GM23338 (cell line): ENCODE results near the gene SORCS3. TPM values are rescaled to one million over a fixed set of nuclear protein-coding genes. Genes with fewer than 3 reads are reported as not detected.

ENCODE experiments used
- ATAC-seq: fragments of 200-7000 bp; cut with Tn5 transposase; 3 replicates; pipeline ENCODE4 v1.9.1; 2020
- DNase-seq: peaks from one replicate; pipeline ENCODE4 v3.0.0-alpha.2; 2015; ENCODE audit warnings: low spot score
- H2AFZ ChIP-seq: fragments of 200-600 bp; sonication (generic); 2 replicates; pipeline ENCODE4 v1.8.0; 2016; ENCODE audit warnings: antibody characterized with exemption, mild to moderate bottlenecking, moderate library complexity
- H3F3A ChIP-seq: fragments of 200-600 bp; sonication (generic); replicated peaks from 2 replicates; pipeline ENCODE4 v1.8.0; 2017; ENCODE audit warnings: antibody characterized with exemption, mixed run types, low read depth
- H3K27ac ChIP-seq: fragments of 200-600 bp; sonication (generic); 2 replicates; pipeline ENCODE4 v1.6.1; 2016; ENCODE audit warnings: low read depth
- H3K27me3 ChIP-seq: fragments of 200-600 bp; sonication (generic); 2 replicates; pipeline ENCODE4 v1.8.0; 2016; ENCODE audit warnings: mild to moderate bottlenecking, mixed run types, moderate library complexity; ENCODE audit not compliant: insufficient read depth
- H3K36me3 ChIP-seq: fragments of 200-600 bp; sonication (generic); 2 replicates; pipeline ENCODE4 v1.8.0; 2016; ENCODE audit warnings: mild to moderate bottlenecking; ENCODE audit not compliant: insufficient read depth
- H3K4me1 ChIP-seq: fragments of 200-600 bp; sonication (generic); 2 replicates; pipeline ENCODE4 v1.8.0; 2016; ENCODE audit warnings: mild to moderate bottlenecking, moderate library complexity; ENCODE audit not compliant: insufficient read depth
- H3K4me2 ChIP-seq: fragments of 200-600 bp; sonication (generic); 2 replicates; pipeline ENCODE4 v1.7.1; 2017; ENCODE audit warnings: mixed run types
- H3K4me3 ChIP-seq: fragments of 200-600 bp; sonication (generic); 2 replicates; pipeline ENCODE4 v1.6.1; 2016; ENCODE audit warnings: mixed run types
- H3K79me2 ChIP-seq: fragments of 200-600 bp; sonication (generic); replicated peaks from 2 replicates; pipeline ENCODE4 v1.8.0; 2017; ENCODE audit warnings: mild to moderate bottlenecking; ENCODE audit not compliant: insufficient read depth
- H3K9me2 ChIP-seq: fragments of 200-600 bp; sonication (generic); 2 replicates; pipeline ENCODE4 v1.8.0; 2017; ENCODE audit not compliant: insufficient read depth
- H4K20me1 ChIP-seq: fragments of 200-600 bp; sonication (generic); replicated peaks from 2 replicates; pipeline ENCODE4 v1.8.0; 2017; ENCODE audit warnings: mild to moderate bottlenecking; ENCODE audit not compliant: insufficient read depth
- H3K27ac Mint-ChIP-seq: 2 replicates; pipeline ENCODE4 v1.8.0; 2020; ENCODE audit warnings: inconsistent platforms, mild to moderate bottlenecking, moderate library complexity, mixed read lengths
- H3K27me3 Mint-ChIP-seq: 3 replicates; pipeline ENCODE4 v1.8.0; 2022; ENCODE audit warnings: low read depth, mild to moderate bottlenecking, moderate library complexity, mixed read lengths, inconsistent platforms; ENCODE audit not compliant: insufficient read depth, poor library complexity
- H3K36me3 Mint-ChIP-seq: 3 replicates; pipeline ENCODE4 v1.8.0; 2021; ENCODE audit warnings: low read depth, mild to moderate bottlenecking, inconsistent platforms, moderate library complexity, mixed read lengths
- H3K4me1 Mint-ChIP-seq: 3 replicates; pipeline ENCODE4 v1.8.0; 2020; ENCODE audit warnings: mild to moderate bottlenecking, inconsistent platforms, mixed read lengths
- H3K4me3 Mint-ChIP-seq: 3 replicates; pipeline ENCODE4 v1.8.0; 2021; ENCODE audit warnings: moderate library complexity, mild to moderate bottlenecking, inconsistent platforms, mixed read lengths
- H3K9me3 Mint-ChIP-seq: 3 replicates; pipeline ENCODE4 v1.8.0; 2020; ENCODE audit warnings: moderate library complexity, mild to moderate bottlenecking, inconsistent platforms, mixed read lengths
- CREB1 ChIP-seq: fragments of 250-450 bp; sonication (Bioruptor Pico); IDR thresholded peaks from 2 replicates; pipeline ENCODE4 v1.5.0; 2020; ENCODE audit warnings: low read depth, mild to moderate bottlenecking, moderate library complexity
- EZH2 ChIP-seq: fragments of 200-600 bp; sonication (generic); IDR thresholded peaks from one replicate; pipeline ENCODE4 v1.8.0; 2017; ENCODE audit warnings: antibody characterized with exemption, mild to moderate bottlenecking, low read depth; ENCODE audit not compliant: unreplicated experiment
- EZH2phosphoT487 ChIP-seq: fragments of 200-600 bp; sonication (generic); IDR thresholded peaks from one replicate; pipeline ENCODE4 v1.8.1; 2018; ENCODE audit warnings: antibody characterized with exemption; ENCODE audit not compliant: unreplicated experiment
- JUNB ChIP-seq: IDR thresholded peaks from one replicate; pipeline ENCODE4 v1.6.1; 2016; ENCODE audit warnings: antibody characterized with exemption; ENCODE audit not compliant: unreplicated experiment
- NANOG ChIP-seq: IDR thresholded peaks from 2 replicates; pipeline ENCODE4 v1.6.1; 2016; ENCODE audit warnings: antibody characterized with exemption, borderline replicate concordance
- POLR2AphosphoS5 ChIP-seq: IDR thresholded peaks from 2 replicates; pipeline ENCODE4 v1.6.1; 2016; ENCODE audit warnings: antibody characterized with exemption, low read depth
- STAT1 ChIP-seq: IDR thresholded peaks from one replicate; pipeline ENCODE4 v1.6.1; 2016; ENCODE audit warnings: antibody characterized with exemption; ENCODE audit not compliant: unreplicated experiment
- ZNF114 ChIP-seq: fragments of 250-450 bp; sonication (Bioruptor Pico); IDR thresholded peaks from 2 replicates; pipeline ENCODE4 v1.5.0; 2020; ENCODE audit warnings: mild to moderate bottlenecking, moderate library complexity
- ZNF331 ChIP-seq: fragments of 250-450 bp; sonication (Bioruptor Pico); IDR thresholded peaks from 2 replicates; pipeline ENCODE4 v1.5.0; 2020; ENCODE audit warnings: low read depth, mild to moderate bottlenecking, moderate library complexity
- polyA plus RNA-seq: library from polyadenylated mRNA; unstranded; fragments of >200 nt; fragmentation: Nextera tagmentation; extraction: Ambion mirVana; gene quantifications from 2 replicates; pipeline ENCODE4 v1.2.1, GENCODE V29; 2016
- total RNA-seq: library from RNA; depleted of rRNA; stranded (reverse); fragments of >200 nt; shearing (Covaris generic); gene quantifications from 2 replicates; pipeline ENCODE4 v1.2.3, GENCODE V29; 2014
- TF ChIP-seq, protein P1 (sequence below): IDR thresholded peaks from one replicate; pipeline ENCODE4 v1.6.1; 2018; ENCODE audit warnings: antibody characterized with exemption; ENCODE audit not compliant: unreplicated experiment
- TF ChIP-seq, protein P2 (sequence below), 2 experiments: fragments of 200-600 bp in 1 of 2; sonication (generic) in 1 of 2; conservative IDR thresholded peaks; 2 replicates each; pipeline versions ENCODE4 v1.5.1 to v1.6.1; 2016 to 2017; ENCODE audit warnings: antibody characterized with exemption in 2 of 2, low read depth in 2 of 2, mild to moderate bottlenecking in 2 of 2, moderate library complexity in 1 of 2
- TF ChIP-seq, protein P3 (sequence below): IDR thresholded peaks from 2 replicates; pipeline ENCODE4 v1.6.1; 2016; ENCODE audit warnings: antibody characterized with exemption

Gene SORCS3
- total and polyA plus RNA-seq, 2 experiments from 2014 or later, result 0.37 to 1.4 TPM

DNA sequence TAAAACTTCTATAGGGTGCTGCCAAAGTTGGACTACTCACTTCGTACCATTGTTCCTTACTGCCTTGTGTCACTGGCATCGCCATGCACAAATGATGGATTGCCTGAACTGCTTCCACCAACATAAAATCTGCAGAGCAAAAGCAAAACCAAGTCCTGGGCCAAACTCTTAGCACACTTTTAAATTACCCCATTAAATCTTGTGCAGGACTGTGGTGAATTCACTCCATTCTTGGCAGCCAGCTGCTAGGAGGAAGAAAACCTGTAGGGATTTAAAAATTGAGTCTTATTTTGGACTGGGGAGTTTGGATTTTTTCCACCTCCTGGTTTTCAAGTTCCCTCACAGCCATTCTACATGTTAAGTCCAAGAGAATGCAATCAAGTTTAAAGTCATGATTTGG lies 646.9 kb downstream of the SORCS3 start:
- H3K9me3 Mint-ChIP-seq, result no peaks in the 10 kb centered on the region
- H3K27me3 ChIP-seq, result no peaks in the 10 kb centered on the region
- H3F3A ChIP-seq, result no peaks in the 10 kb centered on the region
- H3K36me3 ChIP-seq, result no peaks in the 10 kb centered on the region
- peaks cover 2% of the 10 kb centered on the region; the same call in 1 of the 2 replicates for H3K9me2 ChIP-seq
- ATAC-seq (no peak), DNase-seq (no peak)
- no peak overlapping the region for H3K4me3 Mint-ChIP-seq
- no peaks in the 10 kb centered on the region for H3K36me3 Mint-ChIP-seq
- no peaks in the 10 kb centered on the region for H4K20me1 ChIP-seq
- H2AFZ ChIP-seq, result 0 out of 2 replicates have a peak overlapping the region, but pooled peaks have one; percentile 8
- no peak overlapping the region for H3K27ac ChIP-seq
- H3K4me2 ChIP-seq, result no peak overlapping the region
- no peaks in the 10 kb centered on the region for H3K27me3 Mint-ChIP-seq
- no peak overlapping the region for H3K4me3 ChIP-seq
- no peaks in the 10 kb centered on the region for H3K4me1 ChIP-seq
- H3K79me2 ChIP-seq, result no peaks in the 10 kb centered on the region
- H3K4me1 Mint-ChIP-seq, result no peaks in the 10 kb centered on the region
- TF ChIP-seq, protein P1, sequence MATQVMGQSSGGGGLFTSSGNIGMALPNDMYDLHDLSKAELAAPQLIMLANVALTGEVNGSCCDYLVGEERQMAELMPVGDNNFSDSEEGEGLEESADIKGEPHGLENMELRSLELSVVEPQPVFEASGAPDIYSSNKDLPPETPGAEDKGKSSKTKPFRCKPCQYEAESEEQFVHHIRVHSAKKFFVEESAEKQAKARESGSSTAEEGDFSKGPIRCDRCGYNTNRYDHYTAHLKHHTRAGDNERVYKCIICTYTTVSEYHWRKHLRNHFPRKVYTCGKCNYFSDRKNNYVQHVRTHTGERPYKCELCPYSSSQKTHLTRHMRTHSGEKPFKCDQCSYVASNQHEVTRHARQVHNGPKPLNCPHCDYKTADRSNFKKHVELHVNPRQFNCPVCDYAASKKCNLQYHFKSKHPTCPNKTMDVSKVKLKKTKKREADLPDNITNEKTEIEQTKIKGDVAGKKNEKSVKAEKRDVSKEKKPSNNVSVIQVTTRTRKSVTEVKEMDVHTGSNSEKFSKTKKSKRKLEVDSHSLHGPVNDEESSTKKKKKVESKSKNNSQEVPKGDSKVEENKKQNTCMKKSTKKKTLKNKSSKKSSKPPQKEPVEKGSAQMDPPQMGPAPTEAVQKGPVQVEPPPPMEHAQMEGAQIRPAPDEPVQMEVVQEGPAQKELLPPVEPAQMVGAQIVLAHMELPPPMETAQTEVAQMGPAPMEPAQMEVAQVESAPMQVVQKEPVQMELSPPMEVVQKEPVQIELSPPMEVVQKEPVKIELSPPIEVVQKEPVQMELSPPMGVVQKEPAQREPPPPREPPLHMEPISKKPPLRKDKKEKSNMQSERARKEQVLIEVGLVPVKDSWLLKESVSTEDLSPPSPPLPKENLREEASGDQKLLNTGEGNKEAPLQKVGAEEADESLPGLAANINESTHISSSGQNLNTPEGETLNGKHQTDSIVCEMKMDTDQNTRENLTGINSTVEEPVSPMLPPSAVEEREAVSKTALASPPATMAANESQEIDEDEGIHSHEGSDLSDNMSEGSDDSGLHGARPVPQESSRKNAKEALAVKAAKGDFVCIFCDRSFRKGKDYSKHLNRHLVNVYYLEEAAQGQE, result no peak
- TF ChIP-seq, protein P2, sequence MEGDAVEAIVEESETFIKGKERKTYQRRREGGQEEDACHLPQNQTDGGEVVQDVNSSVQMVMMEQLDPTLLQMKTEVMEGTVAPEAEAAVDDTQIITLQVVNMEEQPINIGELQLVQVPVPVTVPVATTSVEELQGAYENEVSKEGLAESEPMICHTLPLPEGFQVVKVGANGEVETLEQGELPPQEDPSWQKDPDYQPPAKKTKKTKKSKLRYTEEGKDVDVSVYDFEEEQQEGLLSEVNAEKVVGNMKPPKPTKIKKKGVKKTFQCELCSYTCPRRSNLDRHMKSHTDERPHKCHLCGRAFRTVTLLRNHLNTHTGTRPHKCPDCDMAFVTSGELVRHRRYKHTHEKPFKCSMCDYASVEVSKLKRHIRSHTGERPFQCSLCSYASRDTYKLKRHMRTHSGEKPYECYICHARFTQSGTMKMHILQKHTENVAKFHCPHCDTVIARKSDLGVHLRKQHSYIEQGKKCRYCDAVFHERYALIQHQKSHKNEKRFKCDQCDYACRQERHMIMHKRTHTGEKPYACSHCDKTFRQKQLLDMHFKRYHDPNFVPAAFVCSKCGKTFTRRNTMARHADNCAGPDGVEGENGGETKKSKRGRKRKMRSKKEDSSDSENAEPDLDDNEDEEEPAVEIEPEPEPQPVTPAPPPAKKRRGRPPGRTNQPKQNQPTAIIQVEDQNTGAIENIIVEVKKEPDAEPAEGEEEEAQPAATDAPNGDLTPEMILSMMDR (conservative IDR thresholded peaks at IDR 0.05; ENCODE audit: low read depth in 2 of 2), result no peak
- TF ChIP-seq ZNF331 (CRISPR knock-in tag) (no peak), CREB1 (CRISPR knock-in tag) (no peak), JUNB (no peak), EZH2phosphoT487 (no peak), POLR2AphosphoS5 (no peak)
- no peak overlapping the region for H3K27ac Mint-ChIP-seq

DNA sequence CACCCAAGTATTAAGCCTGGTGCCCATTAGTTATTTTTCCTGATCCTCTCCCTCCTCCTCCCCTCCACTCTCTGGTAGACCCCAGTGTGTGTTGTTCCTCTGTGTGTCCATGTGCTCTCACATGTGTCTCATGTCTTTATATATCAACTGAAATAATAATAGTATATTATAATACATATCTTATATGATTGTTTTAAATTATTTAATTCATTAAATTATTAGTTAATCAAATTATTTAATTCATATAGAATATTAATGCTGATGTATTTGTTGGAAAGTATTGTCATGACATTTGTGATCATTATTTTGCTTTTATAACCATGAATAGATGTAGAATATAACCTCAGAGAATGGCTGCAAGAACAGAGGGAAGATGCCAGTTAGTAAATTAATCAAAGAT lies 647.5 kb downstream of the SORCS3 start:
- H2AFZ ChIP-seq, result no peak overlapping the region
- Mint-ChIP-seq H3K27ac (no peak overlapping the region), H3K9me3 (no peaks in the 10 kb centered on the region), H3K4me1 (no peaks in the 10 kb centered on the region), H3K36me3 (no peaks in the 10 kb centered on the region), H3K27me3 (no peaks in the 10 kb centered on the region), H3K4me3 (no peak overlapping the region)
- no peaks in the 10 kb centered on the region for H3K4me1 ChIP-seq
- H3K4me3 ChIP-seq, result no peak overlapping the region
- H3K27me3 ChIP-seq, result no peaks in the 10 kb centered on the region
- ATAC-seq (no peak), DNase-seq (no peak)
- H3K36me3 ChIP-seq, result no peaks in the 10 kb centered on the region
- no peak overlapping the region for H3K27ac ChIP-seq
- no peaks in the 10 kb centered on the region for H3F3A ChIP-seq
- no peaks in the 10 kb centered on the region for H4K20me1 ChIP-seq
- no peak overlapping the region for H3K4me2 ChIP-seq
- H3K79me2 ChIP-seq, result no peaks in the 10 kb centered on the region
- H3K9me2 ChIP-seq, result peaks cover 2% of the 10 kb centered on the region; the same call in 1 of the 2 replicates
- TF ChIP-seq ZNF114 (CRISPR knock-in tag) (no peak), POLR2AphosphoS5 (no peak), EZH2phosphoT487 (no peak), CREB1 (CRISPR knock-in tag) (no peak), JUNB (no peak), STAT1 (no peak), NANOG (no peak), ZNF331 (CRISPR knock-in tag) (no peak), EZH2 (no peak)
- TF ChIP-seq, protein P3, sequence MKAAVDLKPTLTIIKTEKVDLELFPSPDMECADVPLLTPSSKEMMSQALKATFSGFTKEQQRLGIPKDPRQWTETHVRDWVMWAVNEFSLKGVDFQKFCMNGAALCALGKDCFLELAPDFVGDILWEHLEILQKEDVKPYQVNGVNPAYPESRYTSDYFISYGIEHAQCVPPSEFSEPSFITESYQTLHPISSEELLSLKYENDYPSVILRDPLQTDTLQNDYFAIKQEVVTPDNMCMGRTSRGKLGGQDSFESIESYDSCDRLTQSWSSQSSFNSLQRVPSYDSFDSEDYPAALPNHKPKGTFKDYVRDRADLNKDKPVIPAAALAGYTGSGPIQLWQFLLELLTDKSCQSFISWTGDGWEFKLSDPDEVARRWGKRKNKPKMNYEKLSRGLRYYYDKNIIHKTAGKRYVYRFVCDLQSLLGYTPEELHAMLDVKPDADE, result no peak
